MV-4-11 (cell line): Measurements from ENCODE around the gene RBM39.
"Not testable (repeated sequence)": the region's sequence is repeated elsewhere in the genome, so short reads cannot be mapped to it uniquely, and the experiment has no call there.

Source experiments
- DNase-seq: peaks from one replicate; lab custom pipeline; 2025; lab: John Stamatoyannopoulos, UW

RBM39 gene

GRCh38 chr20:35750611-35751010 lies 8.6 kb upstream of the RBM39 start:
- no peak for DNase-seq

- not testable (repeated sequence) for DNase-seq
Observed at GRCh38 chr20:35744492-35744841, 2.4 kb upstream of the RBM39 start.

DNA sequence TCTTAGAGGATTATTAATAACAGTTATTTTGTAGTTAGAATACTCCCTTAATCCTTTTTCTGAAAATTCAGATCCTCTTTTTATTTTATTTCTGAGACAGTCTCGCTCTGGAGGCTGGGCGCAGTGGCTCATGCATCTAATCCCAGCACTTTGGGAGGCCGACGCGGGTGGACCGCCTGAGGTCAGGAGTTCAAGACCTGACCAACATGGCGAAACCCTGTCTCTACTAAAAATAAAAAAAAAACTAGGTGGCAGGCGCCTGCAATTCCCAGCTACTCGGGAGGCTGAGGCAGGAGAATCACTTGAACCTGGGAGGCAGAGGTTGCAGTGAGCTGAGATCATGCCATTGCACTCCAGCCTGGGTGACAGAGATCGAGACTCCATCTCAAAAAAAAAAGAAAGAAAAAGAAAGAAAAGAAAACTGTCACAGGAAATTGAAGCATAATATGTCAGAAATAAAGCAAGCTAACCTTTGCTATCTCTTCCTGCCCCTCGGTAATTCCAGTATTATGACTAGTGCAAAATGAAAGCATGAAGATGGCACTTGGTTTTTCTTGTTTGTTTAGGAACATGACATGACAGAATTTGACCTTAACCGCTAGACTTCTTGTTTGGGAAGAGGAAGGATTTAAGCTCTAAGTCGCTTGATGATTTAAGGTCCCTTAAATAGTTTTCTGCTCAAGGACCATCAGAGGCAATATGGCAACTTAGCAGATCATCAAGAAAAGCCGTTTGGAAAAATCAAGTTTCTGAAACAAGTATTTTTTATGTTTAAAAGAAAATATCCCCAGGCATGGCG lies 1.8 kb upstream of the RBM39 start:
- DNase-seq, result peak; percentile 78

- DNase-seq, result peak; percentile 82
Observed at GRCh38 chr20:35742741-35743523, 872 bp upstream of the RBM39 start.

- DNase-seq, result peak; percentile 17
Observed at GRCh38 chr20:35739294-35740163, 2.5 kb downstream of the RBM39 start.

DNA sequence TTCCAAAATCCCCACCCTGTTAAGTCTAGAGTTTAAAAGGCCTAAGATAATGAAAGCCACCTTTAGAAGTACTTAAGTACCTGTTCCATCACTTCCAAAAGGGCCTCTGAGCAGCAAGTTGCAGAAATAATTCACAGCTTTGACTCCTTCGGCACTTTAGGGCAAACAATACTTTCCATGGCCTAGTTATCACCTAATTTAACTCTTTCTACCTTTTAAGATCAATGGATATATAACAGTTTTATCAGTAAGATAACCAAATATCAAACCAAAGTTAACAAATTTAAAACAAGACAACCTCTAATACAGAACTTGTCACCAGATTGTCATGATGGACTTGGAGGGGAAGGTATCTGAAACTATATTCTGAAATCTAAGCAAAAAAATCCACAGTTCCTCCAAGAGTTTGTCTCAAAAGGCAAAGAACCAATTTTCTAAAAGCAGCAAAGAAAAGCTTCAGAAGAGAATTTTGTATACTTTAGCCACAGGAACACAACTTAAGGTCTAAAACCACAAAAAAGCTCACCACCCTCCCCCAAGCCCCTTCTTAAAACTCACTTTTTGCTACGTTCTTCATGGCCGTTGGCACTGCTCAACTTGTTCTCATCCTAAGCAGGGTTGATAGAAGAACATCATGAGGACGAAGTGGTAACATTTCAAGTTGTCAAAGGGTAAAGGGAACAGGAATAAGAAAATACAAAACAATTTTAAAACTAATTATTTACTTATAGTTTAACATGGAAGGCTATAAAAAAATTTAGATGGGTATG lies 3.5 kb downstream of the RBM39 start:
- no peak for DNase-seq

GRCh38 chr20:35737865-35738333 lies 4.2 kb downstream of the RBM39 start:
- DNase-seq, result no peak

DNA sequence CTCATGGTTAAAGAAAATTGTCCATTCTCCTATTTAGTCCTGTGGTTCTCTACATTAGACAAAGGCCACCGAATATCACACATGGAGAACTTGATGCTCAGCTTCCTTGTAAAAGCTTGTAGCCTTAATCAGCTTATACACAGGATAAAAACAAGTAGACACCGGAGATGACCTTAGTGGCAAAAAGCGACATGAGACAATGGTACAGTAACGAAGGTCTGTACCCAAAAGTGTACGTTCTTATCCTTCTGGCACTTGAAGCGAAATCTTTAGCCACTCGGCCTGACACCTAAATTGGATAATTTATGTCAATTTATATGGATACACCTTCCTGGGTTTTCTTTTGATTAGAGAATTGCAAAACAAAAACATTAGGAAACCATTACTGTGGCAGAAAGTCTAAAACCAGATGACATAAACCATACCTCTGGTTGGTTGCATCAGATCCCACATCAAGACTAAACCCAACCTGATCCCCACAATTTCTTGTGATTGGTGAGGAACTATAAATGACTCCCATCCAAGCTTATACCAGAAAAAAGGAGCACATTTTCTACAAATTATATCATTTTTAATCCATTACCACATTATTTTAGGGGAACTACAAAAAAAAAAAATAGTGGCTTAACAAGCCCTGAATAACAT lies 6.1 kb downstream of the RBM39 start:
- no peak for DNase-seq

GRCh38 chr20:35734777-35735649 lies 7.0 kb downstream of the RBM39 start:
- DNase-seq, result no peak

- DNase-seq, result no peak
Observed at GRCh38 chr20:35734374-35734773, 7.7 kb downstream of the RBM39 start.

GRCh38 chr20:35732644-35732982 lies 9.4 kb downstream of the RBM39 start:
- DNase-seq, result no peak

DNA sequence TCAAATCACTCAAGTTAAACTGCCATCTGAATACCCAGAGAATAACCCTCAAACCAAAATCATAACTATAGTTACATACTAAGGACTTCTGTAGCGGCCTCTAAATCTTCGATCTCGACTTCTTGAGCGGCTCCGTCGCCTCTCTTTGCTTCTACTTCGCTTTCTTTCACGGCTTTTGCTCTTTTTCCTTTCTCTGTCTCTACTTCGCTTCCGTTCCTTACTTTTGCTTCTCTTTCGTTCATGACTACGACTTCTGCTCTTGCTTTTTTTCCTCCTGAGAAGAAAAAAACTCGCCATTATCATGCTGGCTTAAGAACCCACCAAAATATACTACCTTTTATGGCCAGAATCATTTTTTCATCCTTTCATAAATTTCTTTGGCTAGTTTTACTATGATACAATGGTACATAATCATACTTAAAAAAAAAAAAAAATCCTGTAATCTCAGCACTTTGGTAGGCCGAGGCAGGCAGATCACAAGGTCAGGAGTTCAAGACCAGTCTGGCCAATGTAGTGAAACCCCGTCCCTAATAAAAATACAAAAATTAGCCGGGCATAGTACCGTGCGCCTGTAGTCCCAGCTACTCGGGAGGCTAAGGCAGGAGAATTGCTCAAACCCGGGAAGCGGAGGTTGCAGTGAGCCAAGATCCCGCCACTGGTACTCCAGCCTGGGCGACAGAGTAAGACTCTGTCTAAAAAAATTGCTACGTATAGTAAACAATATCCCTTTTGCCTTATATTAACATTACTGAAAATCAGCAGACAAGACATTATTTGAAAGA lies 10.0 kb downstream of the RBM39 start:
- no peak for DNase-seq

DNA sequence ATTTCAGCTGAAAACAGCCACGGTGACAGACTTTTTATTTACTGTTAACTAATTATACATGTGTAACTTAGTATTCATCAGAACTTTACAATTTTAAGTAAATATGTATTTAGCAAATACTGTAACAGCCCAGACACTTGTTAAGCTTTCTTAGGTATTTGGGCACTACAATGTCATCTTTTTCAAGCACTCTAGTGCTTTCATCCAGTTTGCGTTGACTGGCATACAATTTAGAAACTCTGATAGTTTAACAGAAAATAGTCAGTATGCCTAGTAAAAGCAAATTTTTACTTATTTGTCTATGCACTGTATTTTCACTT lies 10.6 kb downstream of the RBM39 start:
- no peak for DNase-seq

GRCh38 chr20:35730583-35731468 lies 11.2 kb downstream of the RBM39 start:
- no peak for DNase-seq

GRCh38 chr20:35729836-35730582 lies 12.1 kb downstream of the RBM39 start:
- DNase-seq, result no peak

GRCh38 chr20:35729283-35729807 lies 12.7 kb downstream of the RBM39 start:
- DNase-seq, result no peak
